B cell (primary cell): ENCODE measurements around the gene CBR4.

ENCODE experiments used
- EZH2 ChIP-seq: IDR thresholded peaks from 2 replicates; pipeline ENCODE4 v1.6.1; 2012; ENCODE audit warnings: borderline replicate concordance, low read depth, mild to moderate bottlenecking, moderate library complexity, low read length; ENCODE audit not compliant: insufficient read depth, poor library complexity, severe bottlenecking
- TF ChIP-seq, protein P1 (sequence below): fragments of 200-600 bp; IDR thresholded peaks from one replicate; pipeline ENCODE4 v1.8.0; 2022; ENCODE audit warnings: antibody characterized with exemption, mild to moderate bottlenecking

DNA sequence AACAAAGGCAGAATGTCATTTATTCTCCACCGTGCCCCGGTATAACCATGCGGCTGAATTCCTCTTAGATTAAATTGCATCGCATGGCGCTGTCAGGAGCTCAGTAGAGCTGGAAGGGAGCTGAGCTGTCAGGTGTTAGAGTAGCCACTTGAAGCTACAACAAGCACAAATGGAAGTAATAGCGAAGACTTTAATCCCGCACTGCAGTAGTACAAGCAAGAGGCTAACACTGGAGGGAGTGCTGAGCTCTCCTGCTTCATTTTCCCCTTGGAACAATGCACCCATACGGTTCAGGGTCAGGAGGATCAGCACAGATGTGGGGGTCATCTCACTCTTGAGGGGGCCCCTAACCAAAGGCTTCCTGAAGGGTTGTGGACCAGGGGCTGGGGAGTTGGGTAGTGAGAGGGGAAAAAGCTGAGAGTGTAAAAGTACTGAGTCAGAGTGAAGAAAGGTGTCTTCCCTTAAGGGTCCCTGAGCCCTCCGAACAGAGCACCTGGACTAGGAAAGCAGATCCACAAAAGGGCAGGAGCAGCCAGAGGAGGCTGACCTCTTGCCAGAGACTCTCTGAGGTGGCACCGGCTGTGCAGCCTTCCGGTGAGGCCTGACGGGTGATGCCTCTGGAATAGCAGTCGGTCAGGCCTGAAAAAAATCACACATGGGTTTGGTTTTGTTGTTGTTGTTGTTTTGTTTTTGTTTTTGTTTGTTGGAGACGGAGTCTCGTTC lies 36.0 kb upstream of the CBR4 start:
- TF ChIP-seq, protein P1, sequence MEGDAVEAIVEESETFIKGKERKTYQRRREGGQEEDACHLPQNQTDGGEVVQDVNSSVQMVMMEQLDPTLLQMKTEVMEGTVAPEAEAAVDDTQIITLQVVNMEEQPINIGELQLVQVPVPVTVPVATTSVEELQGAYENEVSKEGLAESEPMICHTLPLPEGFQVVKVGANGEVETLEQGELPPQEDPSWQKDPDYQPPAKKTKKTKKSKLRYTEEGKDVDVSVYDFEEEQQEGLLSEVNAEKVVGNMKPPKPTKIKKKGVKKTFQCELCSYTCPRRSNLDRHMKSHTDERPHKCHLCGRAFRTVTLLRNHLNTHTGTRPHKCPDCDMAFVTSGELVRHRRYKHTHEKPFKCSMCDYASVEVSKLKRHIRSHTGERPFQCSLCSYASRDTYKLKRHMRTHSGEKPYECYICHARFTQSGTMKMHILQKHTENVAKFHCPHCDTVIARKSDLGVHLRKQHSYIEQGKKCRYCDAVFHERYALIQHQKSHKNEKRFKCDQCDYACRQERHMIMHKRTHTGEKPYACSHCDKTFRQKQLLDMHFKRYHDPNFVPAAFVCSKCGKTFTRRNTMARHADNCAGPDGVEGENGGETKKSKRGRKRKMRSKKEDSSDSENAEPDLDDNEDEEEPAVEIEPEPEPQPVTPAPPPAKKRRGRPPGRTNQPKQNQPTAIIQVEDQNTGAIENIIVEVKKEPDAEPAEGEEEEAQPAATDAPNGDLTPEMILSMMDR = no peak
- TF ChIP-seq EZH2 = no peak
